ENCODE results near the gene DEXI. TPM values are rescaled to one million over a fixed set of nuclear protein-coding genes. Genes with fewer than 3 reads are reported as not detected.

Gene DEXI
- total and polyA plus RNA-seq, 2 of the 13 experiments (the other 11 are each of a cell fraction or from before 2014, with no cell fraction given): 51.5 to 70.4 TPM

- TF ChIP-seq TFE3 (CRISPR knock-in tag; IDR thresholded peaks at IDR 0.05): peak; percentile 90
- TF ChIP-seq ZFAT (CRISPR knock-in tag; conservative IDR thresholded peaks at IDR 0.05): no peak
- TF ChIP-seq THAP7 (CRISPR knock-in tag; IDR thresholded peaks at IDR 0.05): peak; percentile 87; the same call in 1 of the 2 replicates
- TF ChIP-seq NR2F6 (IDR thresholded peaks at IDR 0.05): no peak
- peak; percentile 42; the same call in 1 of the 2 replicates for TF ChIP-seq NR2F6 (CRISPR knock-in tag; IDR thresholded peaks at IDR 0.05)
- TF ChIP-seq ZNF788 (CRISPR knock-in tag; IDR thresholded peaks at IDR 0.05; ENCODE audit: borderline replicate concordance): peak; percentile 79
- 0 out of 2 replicates have a peak, but pooled peaks have one; percentile 36 for TF ChIP-seq TARDBP (CRISPR knock-in tag; IDR thresholded peaks at IDR 0.05)
- peak; percentile 73; the same call in 1 of the 2 replicates for TF ChIP-seq SNAI1 (CRISPR knock-in tag; IDR thresholded peaks at IDR 0.05; ENCODE audit: borderline replicate concordance)
- TF ChIP-seq ZNF724P (CRISPR knock-in tag; IDR thresholded peaks at IDR 0.05; ENCODE audit: borderline replicate concordance): peak; percentile 84; the same call in 1 of the 2 replicates
- peak; percentile 84; the same call in 1 of the 2 replicates for TF ChIP-seq SATB2 (CRISPR knock-in tag; IDR thresholded peaks at IDR 0.05)
- TF ChIP-seq ISX (CRISPR knock-in tag; conservative IDR thresholded peaks at IDR 0.05): 0 out of 2 replicates have a peak, but pooled peaks have one; percentile 83
- no peak for TF ChIP-seq CTCF (CRISPR knock-in tag; IDR thresholded peaks at IDR 0.05)
- TF ChIP-seq CENPBD1 (CRISPR knock-in tag; IDR thresholded peaks at IDR 0.05; ENCODE audit: borderline replicate concordance, low read depth): no peak
- peak; percentile 97 for TF ChIP-seq ZBTB44 (CRISPR knock-in tag; IDR thresholded peaks at IDR 0.05)
- TF ChIP-seq ZNF280B (CRISPR knock-in tag; IDR thresholded peaks at IDR 0.05; ENCODE audit: borderline replicate concordance): peak; percentile 92
- TF ChIP-seq PLRG1 (conservative IDR thresholded peaks at IDR 0.05): no peak
- 0 out of 2 replicates have a peak, but pooled peaks have one; percentile 37 for TF ChIP-seq ZFP1 (CRISPR knock-in tag; IDR thresholded peaks at IDR 0.05)
- TF ChIP-seq ZNF841 (CRISPR knock-in tag; IDR thresholded peaks at IDR 0.05; ENCODE audit: borderline replicate concordance): peak; percentile 78; the same call in 1 of the 2 replicates
Observed at GRCh38 chr16:10895053-10895946, 47.0 kb downstream of the DEXI start (continued).
